HTR-8/SVneo (cell line): ENCODE measurements around the gene APOBEC4.
"Not testable (repeated sequence)": the region's sequence is repeated elsewhere in the genome, so short reads cannot be mapped to it uniquely, and the experiment has no call there.

Experiments
- DNase-seq: peaks from one replicate; pipeline ENCODE4 v3.0.0; 2011; ENCODE audit warnings: low spot score, mixed read lengths; ENCODE audit not compliant: insufficient read length
- FAIRE-seq: peaks from 2 replicates; lab custom pipeline; 2011; peaks lifted over from hg19 to GRCh38; lab: Jason Lieb, UNC

The APOBEC4 gene

GRCh38 chr1:183635606-183636333 lies 17.3 kb downstream of the APOBEC4 start, which contains the start of gene ARPC5:
Gene ARPC5 (minus strand): TSS chr1:183635783. CDS start chr1:183635659, 124 bp downstream.
- DNase-seq (peak; percentile 92), FAIRE-seq (peak; percentile 91)

GRCh38 chr1:183635099-183635605 lies 18.0 kb downstream of the APOBEC4 start:
- no peak for FAIRE-seq
- no peak for DNase-seq

GRCh38 chr1:183634429-183635065 lies 18.6 kb downstream of the APOBEC4 start:
- DNase-seq, result no peak
- no peak for FAIRE-seq

GRCh38 chr1:183633676-183634343 lies 19.3 kb downstream of the APOBEC4 start:
- DNase-seq, result peak; percentile 59
- no peak for FAIRE-seq

GRCh38 chr1:183632964-183633363 lies 20.2 kb downstream of the APOBEC4 start:
- FAIRE-seq (no peak), DNase-seq (no peak)

- DNase-seq, result no peak
- no peak for FAIRE-seq
Measured at GRCh38 chr1:183632114-183632513, 21.0 kb downstream of the APOBEC4 start.

GRCh38 chr1:183630748-183631147 lies 22.4 kb downstream of the APOBEC4 start:
- FAIRE-seq (no peak), DNase-seq (no peak)

GRCh38 chr1:183628537-183628936 lies 24.6 kb downstream of the APOBEC4 start:
- no peak for FAIRE-seq
- DNase-seq, result no peak

- DNase-seq, FAIRE-seq: not testable (repeated sequence)
Measured at GRCh38 chr1:183626236-183626635, 26.9 kb downstream of the APOBEC4 start.

- FAIRE-seq (peak; percentile 38), DNase-seq (peak; percentile 57)
Measured at GRCh38 chr1:183622884-183623785, 30.0 kb downstream of the APOBEC4 start.

GRCh38 chr1:183622013-183622412 lies 31.1 kb downstream of the APOBEC4 start:
- no peak for FAIRE-seq
- DNase-seq, result no peak

GRCh38 chr1:183620311-183620710 lies 32.8 kb downstream of the APOBEC4 start:
- FAIRE-seq (no peak), DNase-seq (no peak)

- no peak for FAIRE-seq
Measured at GRCh38 chr1:183619781-183620180, 33.3 kb downstream of the APOBEC4 start.

GRCh38 chr1:183618202-183618601 lies 34.9 kb downstream of the APOBEC4 start:
- not testable (repeated sequence) for DNase-seq, FAIRE-seq

More at GRCh38 chr1:183619781-183620180, 33.3 kb downstream of the APOBEC4 start:
- DNase-seq, result no peak

GRCh38 chr1:183612975-183613374 lies 40.1 kb downstream of the APOBEC4 start:
- FAIRE-seq, DNase-seq: not testable (repeated sequence)

GRCh38 chr1:183612407-183612806 lies 40.7 kb downstream of the APOBEC4 start:
- DNase-seq (no peak), FAIRE-seq (no peak)

- no peak for FAIRE-seq
Measured at GRCh38 chr1:183611021-183611420, 42.1 kb downstream of the APOBEC4 start.

GRCh38 chr1:183609759-183610452 lies 43.2 kb downstream of the APOBEC4 start:
- no peak for DNase-seq
- no peak for FAIRE-seq

More at GRCh38 chr1:183611021-183611420, 42.1 kb downstream of the APOBEC4 start:
- no peak for DNase-seq

- no peak for FAIRE-seq
- no peak for DNase-seq
Measured at GRCh38 chr1:183609313-183609712, 43.8 kb downstream of the APOBEC4 start.
